Erythroblast (primary cell): ENCODE data around the gene OR4D2.

Experiments used
- GATA1 ChIP-seq: IDR thresholded peaks from 2 replicates; pipeline ENCODE4 v1.6.1; 2011; ENCODE audit warnings: low read depth, mild to moderate bottlenecking, control low read depth, low read length, moderate library complexity
- POLR2A ChIP-seq: IDR thresholded peaks from 2 replicates; pipeline ENCODE4 v1.6.1; 2011; ENCODE audit warnings: mild to moderate bottlenecking, low read length

- TF ChIP-seq POLR2A: no peak
- no peak for TF ChIP-seq GATA1
Measured at GRCh38 chr17:58193641-58194255, 27.0 kb downstream of the OR4D2 start.
